PC-9 (cell line): ENCODE results near the gene MAGI1. TPM values are rescaled to one million over a fixed set of nuclear protein-coding genes. Genes with fewer than 3 reads are reported as not detected.
A peak's percentile ranks its signal among the peaks of the same experiment; 100 is the strongest.

ENCODE experiments used
- BruUV-seq: library from RNA; stranded (reverse); fragments of 400-500 nt; replicated peaks from 2 replicates; lab custom pipeline; 2021; lab: Mats Ljungman, UMichigan
- CTCF ChIA-PET: fragments of 300-600 bp; sonication (Branson Sonifier 250); formaldehyde crosslinking; loops from one replicate; lab custom pipeline; 2022; ENCODE audit warnings: antibody characterized with exemption; lab: Charles Lee
- POLR2A ChIA-PET: fragments of 300-600 bp; sonication (Branson Sonifier 250); formaldehyde crosslinking; loops from one replicate; lab custom pipeline; 2022; ENCODE audit warnings: antibody characterized with exemption; ENCODE audit not compliant: unreplicated experiment; lab: Charles Lee
- DNase-seq, 2 experiments: peaks; one replicate each; pipeline versions ENCODE4 v3.0.0 to v3.0.0-alpha.2; 2015 to 2022; ENCODE audit warnings: mixed read lengths in 1 of 2
- H2AFZ ChIP-seq: fragments of 200-600 bp; sonication (generic); 2 replicates; pipeline ENCODE4 v1.8.1; 2017; ENCODE audit warnings: antibody characterized with exemption
- H3F3A ChIP-seq: fragments of 200-600 bp; sonication (generic); 2 replicates; pipeline ENCODE4 v1.8.1; 2017; ENCODE audit warnings: antibody characterized with exemption, mild to moderate bottlenecking, low read depth; ENCODE audit not compliant: insufficient read depth
- H3K27ac ChIP-seq: fragments of 200-600 bp; sonication (generic); 2 replicates; pipeline ENCODE4 v1.6.1; 2016; ENCODE audit warnings: mixed run types
- H3K27me3 ChIP-seq: fragments of 200-600 bp; sonication (generic); 2 replicates; pipeline ENCODE4 v1.6.1; 2016; ENCODE audit warnings: low read depth, mixed run types; ENCODE audit not compliant: insufficient read depth
- H3K36me3 ChIP-seq: fragments of 200-600 bp; sonication (generic); 2 replicates; pipeline ENCODE4 v1.6.1; 2016; ENCODE audit warnings: low read depth, mixed run types
- H3K4me1 ChIP-seq: fragments of 200-600 bp; sonication (generic); replicated peaks from 2 replicates; pipeline ENCODE4 v1.6.1; 2016; ENCODE audit warnings: mixed run types; ENCODE audit not compliant: insufficient read depth
- H3K4me2 ChIP-seq: fragments of 200-600 bp; sonication (generic); 2 replicates; pipeline ENCODE4 v1.6.1; 2017; ENCODE audit warnings: mixed run types
- H3K4me3 ChIP-seq: fragments of 200-600 bp; sonication (generic); 2 replicates; pipeline ENCODE4 v1.6.1; 2016; ENCODE audit warnings: mixed run types
- H3K79me2 ChIP-seq: fragments of 200-600 bp; sonication (generic); 2 replicates; pipeline ENCODE4 v1.6.1; 2017; ENCODE audit warnings: low read depth, mixed run types
- H3K9me2 ChIP-seq: fragments of 200-600 bp; sonication (generic); 2 replicates; pipeline ENCODE4 v1.8.1; 2017; ENCODE audit warnings: mild to moderate bottlenecking; ENCODE audit not compliant: insufficient read depth
- H3K9me3 ChIP-seq: fragments of 200-600 bp; sonication (generic); 2 replicates; pipeline ENCODE4 v1.8.1; 2016; ENCODE audit warnings: low read depth; ENCODE audit not compliant: insufficient read depth
- H4K20me1 ChIP-seq: fragments of 200-600 bp; sonication (generic); 2 replicates; pipeline ENCODE4 v1.8.1; 2017; ENCODE audit not compliant: insufficient read depth
- EZH2 ChIP-seq: fragments of 200-600 bp; sonication (generic); IDR thresholded peaks from 2 replicates; pipeline ENCODE4 v1.8.0; 2017; ENCODE audit warnings: antibody characterized with exemption, low read depth
- intact Hi-C: fragments of 100-400 bp; cut with micrococcal nuclease; formaldehyde crosslinking; loops from one replicate; pipeline ENCODE4 v1.10.0; 2022; ENCODE audit not compliant: unreplicated experiment
- total RNA-seq: library from RNA; stranded (reverse); gene quantifications from 2 replicates; pipeline ENCODE4 v1.2.3, GENCODE V29; 2021
- TF ChIP-seq, protein P1 (sequence below): fragments of 200-600 bp; sonication (generic); conservative IDR thresholded peaks from 2 replicates; pipeline ENCODE4 v1.6.1; 2017; ENCODE audit warnings: mixed run types, antibody characterized with exemption, mild to moderate bottlenecking, moderate library complexity

Gene MAGI1
- total RNA-seq, 1 experiment from 2014 or later = 23.3 TPM

GRCh38 chr3:65938147-65938546 lies 100.6 kb downstream of the MAGI1 start:
- no peaks in the 10 kb centered on the region; the same call in 1 of the 2 replicates for H3K9me3 ChIP-seq
- no peaks in the 10 kb centered on the region for H4K20me1 ChIP-seq
- POLR2A ChIA-PET = no interaction called here
- H3K9me2 ChIP-seq = no peaks in the 10 kb centered on the region
- no peak for DNase-seq
- TF ChIP-seq, protein P1, sequence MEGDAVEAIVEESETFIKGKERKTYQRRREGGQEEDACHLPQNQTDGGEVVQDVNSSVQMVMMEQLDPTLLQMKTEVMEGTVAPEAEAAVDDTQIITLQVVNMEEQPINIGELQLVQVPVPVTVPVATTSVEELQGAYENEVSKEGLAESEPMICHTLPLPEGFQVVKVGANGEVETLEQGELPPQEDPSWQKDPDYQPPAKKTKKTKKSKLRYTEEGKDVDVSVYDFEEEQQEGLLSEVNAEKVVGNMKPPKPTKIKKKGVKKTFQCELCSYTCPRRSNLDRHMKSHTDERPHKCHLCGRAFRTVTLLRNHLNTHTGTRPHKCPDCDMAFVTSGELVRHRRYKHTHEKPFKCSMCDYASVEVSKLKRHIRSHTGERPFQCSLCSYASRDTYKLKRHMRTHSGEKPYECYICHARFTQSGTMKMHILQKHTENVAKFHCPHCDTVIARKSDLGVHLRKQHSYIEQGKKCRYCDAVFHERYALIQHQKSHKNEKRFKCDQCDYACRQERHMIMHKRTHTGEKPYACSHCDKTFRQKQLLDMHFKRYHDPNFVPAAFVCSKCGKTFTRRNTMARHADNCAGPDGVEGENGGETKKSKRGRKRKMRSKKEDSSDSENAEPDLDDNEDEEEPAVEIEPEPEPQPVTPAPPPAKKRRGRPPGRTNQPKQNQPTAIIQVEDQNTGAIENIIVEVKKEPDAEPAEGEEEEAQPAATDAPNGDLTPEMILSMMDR = no peak
- TF ChIP-seq EZH2 = no peak
- H3K27me3 ChIP-seq = no peaks in the 10 kb centered on the region
- H3K27ac ChIP-seq = no peak overlapping the region
- no peak overlapping the region for H2AFZ ChIP-seq
- no peak overlapping the region for H3K4me2 ChIP-seq
- H3K79me2 ChIP-seq = 0 out of 2 replicates have a peak, but pooled peaks cover 5% of the 10 kb centered on the region
- no peaks in the 10 kb centered on the region for H3F3A ChIP-seq
- CTCF ChIA-PET = interaction anchor here (0.5 to 0.7 kb wide), 2 partner anchors 469 to 606 kb away, joined by 3 to 6 read pairs; no protein-coding TSS in a partner anchor
- intact Hi-C loops = no loop called here
- H3K4me1 ChIP-seq = no peaks in the 10 kb centered on the region
- H3K36me3 ChIP-seq = no peaks in the 10 kb centered on the region
- BruUV-seq = no TSS peak
- no peak overlapping the region for H3K4me3 ChIP-seq

- Histone ChIP-seq H4K20me1 (no peaks in the 10 kb centered on the region), H3K27ac (no peak overlapping the region), H3K4me3 (no peak overlapping the region), H3K79me2 (0 out of 2 replicates have a peak, but pooled peaks cover 5% of the 10 kb centered on the region), H3F3A (no peaks in the 10 kb centered on the region), H3K9me3 (no peaks in the 10 kb centered on the region; the same call in 1 of the 2 replicates), H3K4me2 (no peak overlapping the region), H3K36me3 (no peaks in the 10 kb centered on the region), H3K9me2 (no peaks in the 10 kb centered on the region), H3K27me3 (no peaks in the 10 kb centered on the region), H3K4me1 (no peaks in the 10 kb centered on the region), H2AFZ (no peak overlapping the region)
- no peak for DNase-seq
- POLR2A ChIA-PET = interaction anchor here (0.6 kb wide), 1 partner anchor 13 kb away, joined by 3 read pairs; no protein-coding TSS in a partner anchor
- CTCF ChIA-PET = interaction anchor here (0.6 kb wide), 1 partner anchor 263 kb away, joined by 3 read pairs; no protein-coding TSS in a partner anchor
- BruUV-seq = no TSS peak
- intact Hi-C loops = no loop called here
- TF ChIP-seq, protein P1 = no peak
- TF ChIP-seq EZH2 = no peak
Observed at GRCh38 chr3:65936908-65937638, 101.6 kb downstream of the MAGI1 start.

DNA sequence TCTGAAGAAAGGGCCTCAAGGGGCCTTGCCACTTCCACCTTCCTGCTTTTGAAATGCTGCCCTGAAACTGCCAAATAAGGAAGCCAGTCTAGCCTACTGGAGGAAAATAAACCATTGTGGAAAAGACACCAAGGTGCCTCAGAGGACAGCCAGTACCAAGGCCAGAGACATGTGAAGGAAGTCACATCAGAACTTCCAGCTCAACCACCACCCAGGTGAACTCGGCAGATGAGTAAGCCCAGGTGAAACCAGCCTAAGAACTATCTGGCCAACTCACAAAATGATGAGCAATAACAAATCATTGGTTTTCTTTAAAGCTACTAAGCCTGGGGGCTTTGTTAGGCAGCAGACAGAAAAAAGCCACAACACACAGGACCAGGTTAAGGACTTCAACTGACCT lies 103.0 kb downstream of the MAGI1 start:
- BruUV-seq = no TSS peak
- ChIA-PET CTCF (no interaction called here), POLR2A (interaction anchor here (0.6 kb wide), 1 partner anchor 86 kb away, joined by 6 read pairs; no protein-coding TSS in a partner anchor)
- Histone ChIP-seq H2AFZ (no peak overlapping the region), H3K4me3 (no peak overlapping the region), H3K9me2 (no peaks in the 10 kb centered on the region), H3K36me3 (no peaks in the 10 kb centered on the region), H3K27me3 (no peaks in the 10 kb centered on the region), H3F3A (no peaks in the 10 kb centered on the region), H3K9me3 (no peaks in the 10 kb centered on the region; the same call in 1 of the 2 replicates), H3K4me1 (no peaks in the 10 kb centered on the region), H3K79me2 (0 out of 2 replicates have a peak, but pooled peaks cover 5% of the 10 kb centered on the region), H3K4me2 (no peak overlapping the region), H4K20me1 (no peaks in the 10 kb centered on the region), H3K27ac (no peak overlapping the region)
- intact Hi-C loops = no loop called here
- TF ChIP-seq, protein P1 = no peak
- no peak for TF ChIP-seq EZH2
- DNase-seq = peak in 1 of 2 experiments; percentile 37
